HCT116 (cell line): ENCODE results near the gene FGF8. TPM values are rescaled to one million over a fixed set of nuclear protein-coding genes. Genes with fewer than 3 reads are reported as not detected.
A peak's percentile ranks its signal among the peaks of the same experiment; 100 is the strongest.

Experiments used
- ATAC-seq: fragments of 200-7000 bp; cut with Tn5 transposase; 2 replicates; pipeline ENCODE4 v1.9.1; 2020; ENCODE audit warnings: mild to moderate bottlenecking, moderate library complexity
- BruUV-seq: library from RNA; stranded (reverse); fragments of 400-500 nt; replicated peaks from 2 replicates; lab custom pipeline; 2021; lab: Mats Ljungman, UMichigan
- CTCF ChIA-PET: fragments of 300-600 bp; sonication (Branson Sonifier 250); formaldehyde crosslinking; loops from one replicate; lab custom pipeline; 2021; ENCODE audit warnings: antibody characterized with exemption; lab: Charles Lee
- POLR2A ChIA-PET: fragments of 300-600, 350-600 bp; sonication (Branson Sonifier 250); formaldehyde crosslinking; loops from one replicate; lab custom pipeline; 2021; ENCODE audit warnings: antibody characterized with exemption; lab: Charles Lee
- RAD21 ChIA-PET, 2 experiments: fragments of 300-600 bp; sonication (Branson Sonifier 250); formaldehyde crosslinking; loops; one replicate each; lab custom pipeline; 2023; ENCODE audit warnings: low total read pairs in 2 of 2; ENCODE audit not compliant: uncharacterized antibody in 2 of 2, unreplicated experiment in 2 of 2, low non-redundant PET in 1 of 2; lab: Charles Lee
- DNase-seq: peaks from one replicate; pipeline ENCODE4 v3.0.0-alpha.2; 2010; ENCODE audit warnings: low read depth, low spot score
- H2AFZ ChIP-seq: fragments of 200-600 bp; shearing (Covaris generic), sonication (generic); 2 replicates; pipeline ENCODE4 v1.6.1; 2017; ENCODE audit warnings: low read depth, mixed run types, mixed read lengths, antibody characterized with exemption, low read length; ENCODE audit not compliant: poor library complexity, severe bottlenecking
- H3K27ac ChIP-seq: 2 replicates; pipeline ENCODE4 v1.5.1; 2012; ENCODE audit warnings: low read depth, low read length
- H3K27me3 ChIP-seq: fragments of 200-600 bp; sonication (generic); 2 replicates; pipeline ENCODE4 v1.6.1; 2016; ENCODE audit warnings: mixed run types, low read length, mixed read lengths; ENCODE audit not compliant: insufficient read depth
- H3K36me3 ChIP-seq, 2 experiments: fragments of 200-500 bp in 1 of 2; fragments of 200-600 bp in 1 of 2; sonication (Bioruptor generic) in 1 of 2; sonication (generic) in 1 of 2; 2 replicates each; pipeline versions ENCODE4 v1.5.1 to v1.6.1; 2014 to 2016; ENCODE audit warnings: low read length in 2 of 2, inconsistent platforms in 1 of 2, mixed read lengths in 1 of 2, mixed run types in 1 of 2; ENCODE audit not compliant: insufficient read depth in 2 of 2, control insufficient read depth in 1 of 2
- H3K4me1 ChIP-seq, 2 experiments: fragments of 200-600 bp in 1 of 2; sonication (generic) in 1 of 2; 2 replicates each; pipeline versions ENCODE4 v1.5.1 to v1.6.1; 2012 to 2017; ENCODE audit warnings: low read length in 2 of 2, inconsistent platforms in 1 of 2, mild to moderate bottlenecking in 1 of 2, mixed read lengths in 1 of 2, mixed run types in 1 of 2, moderate library complexity in 1 of 2; ENCODE audit not compliant: insufficient read depth in 2 of 2, control insufficient read depth in 1 of 2
- H3K4me2 ChIP-seq: fragments of 200-600 bp; sonication (generic); 2 replicates; pipeline ENCODE4 v1.6.1; 2017; ENCODE audit warnings: mixed run types, low read length, mixed read lengths
- H3K4me3 ChIP-seq, 2 experiments: fragments of 200-600 bp in 1 of 2; sonication (generic) in 1 of 2; replicated peaks in 1 of 2; 2 replicates each; pipeline ENCODE4 v1.5.1; 2011 to 2016; ENCODE audit warnings: low read length in 2 of 2, control low read depth in 1 of 2, low read depth in 1 of 2, mild to moderate bottlenecking in 1 of 2, mixed read lengths in 1 of 2, mixed run types in 1 of 2
- H3K79me2 ChIP-seq: fragments of 200-600 bp; sonication (generic); 2 replicates; pipeline ENCODE4 v1.6.1; 2017; ENCODE audit warnings: mild to moderate bottlenecking, mixed run types, low read length, moderate library complexity, mixed read lengths; ENCODE audit not compliant: insufficient read depth
- H3K9ac ChIP-seq: fragments of 200-600 bp; sonication (generic); 2 replicates; pipeline ENCODE4 v1.6.1; 2016; ENCODE audit warnings: low read length, mixed read lengths
- H3K9me2 ChIP-seq: fragments of 200-600 bp; sonication (generic), shearing (Covaris generic); 2 replicates; pipeline ENCODE4 v1.6.1; 2017; ENCODE audit warnings: mixed run types, mild to moderate bottlenecking, moderate library complexity; ENCODE audit not compliant: insufficient read depth
- H3K9me3 ChIP-seq, 2 experiments: fragments of 200-500 bp in 1 of 2; fragments of 200-600 bp in 1 of 2; sonication (Bioruptor generic) in 1 of 2; sonication (generic) in 1 of 2; 2 replicates each; pipeline ENCODE4 v1.6.1; 2014 to 2017; ENCODE audit warnings: low read length in 2 of 2, mixed read lengths in 2 of 2, inconsistent platforms in 1 of 2, low read depth in 1 of 2, mild to moderate bottlenecking in 1 of 2, mixed run types in 1 of 2, moderate library complexity in 1 of 2; ENCODE audit not compliant: control insufficient read depth in 1 of 2, insufficient read depth in 1 of 2
- H4K20me1 ChIP-seq: fragments of 200-600 bp; sonication (generic), shearing (Covaris generic); 2 replicates; pipeline ENCODE4 v1.6.1; 2017; ENCODE audit warnings: mixed run types, mild to moderate bottlenecking, moderate library complexity; ENCODE audit not compliant: insufficient read depth
- ATF3 ChIP-seq: IDR thresholded peaks from 2 replicates; pipeline ENCODE4 v1.6.1; 2012
- CBX3 ChIP-seq: IDR thresholded peaks from 2 replicates; pipeline ENCODE4 v1.6.1; 2012; ENCODE audit warnings: low read depth
- CEBPB ChIP-seq: IDR thresholded peaks from 2 replicates; pipeline ENCODE4 v1.6.1; 2012; ENCODE audit warnings: low read depth
- CTCF ChIP-seq, 3 experiments: fragments of 200-600 bp in 1 of 3; sonication (generic) in 1 of 3; IDR thresholded peaks in 2 of 3; conservative IDR thresholded peaks in 1 of 3; 2 replicates each; pipeline ENCODE4 v1.5.1; 2012 to 2017; ENCODE audit warnings: low read depth in 2 of 3, low read length in 2 of 3, antibody characterized with exemption in 1 of 3, borderline replicate concordance in 1 of 3, control low read depth in 1 of 3, mild to moderate bottlenecking in 1 of 3, mixed read lengths in 1 of 3, mixed run types in 1 of 3, moderate library complexity in 1 of 3; ENCODE audit not compliant: insufficient read depth in 1 of 3
- EGR1 ChIP-seq: IDR thresholded peaks from 2 replicates; pipeline ENCODE4 v1.6.1; 2012; ENCODE audit warnings: low read depth
- ELF1 ChIP-seq: IDR thresholded peaks from 2 replicates; pipeline ENCODE4 v1.6.1; 2012; ENCODE audit warnings: low read depth, borderline replicate concordance
- EZH2 ChIP-seq: fragments of 200-600 bp; sonication (generic); IDR thresholded peaks from 2 replicates; pipeline ENCODE4 v1.6.1; 2017; ENCODE audit warnings: antibody characterized with exemption, mixed run types
- EZH2phosphoT487 ChIP-seq: fragments of 200-600 bp; IDR thresholded peaks from 2 replicates; pipeline ENCODE4 v1.6.1; 2018; ENCODE audit warnings: antibody characterized with exemption, borderline replicate concordance
- FOSL1 ChIP-seq: IDR thresholded peaks from 2 replicates; pipeline ENCODE4 v1.6.1; 2012; ENCODE audit warnings: low read depth
- SRF ChIP-seq: IDR thresholded peaks from 2 replicates; pipeline ENCODE4 v1.6.1; 2012; ENCODE audit warnings: low read depth
- ZFX ChIP-seq: fragments of 450-650 bp; IDR thresholded peaks from 2 replicates; pipeline ENCODE4 v1.6.1; 2017
- ZNF274 ChIP-seq: fragments of 200-500 bp; sonication (Bioruptor generic); IDR thresholded peaks from 2 replicates; pipeline ENCODE4 v1.6.1; 2014; ENCODE audit warnings: mild to moderate bottlenecking, low read depth, low read length, inconsistent platforms
- intact Hi-C: fragments of 100-400 bp; cut with micrococcal nuclease; formaldehyde crosslinking; loops from 2 replicates; pipeline ENCODE4 v1.10.0; 2022
- total RNA-seq: library from RNA; stranded (reverse); gene quantifications from one replicate; pipeline ENCODE4 v1.2.1, GENCODE V29; 2021; ENCODE audit not compliant: unreplicated experiment

Gene FGF8
- total RNA-seq, 1 experiment from 2014 or later, result 2.7 TPM

- ATAC-seq (no peak), DNase-seq (no peak)
- H3K27ac ChIP-seq, result no peak overlapping the region
- CTCF ChIA-PET, result no interaction called here
- no peaks in the 10 kb centered on the region for H3K9me2 ChIP-seq
- peaks cover 84% of the 10 kb centered on the region for H3K79me2 ChIP-seq
- H2AFZ ChIP-seq, result no peak overlapping the region
- no peaks in the 10 kb centered on the region for H3K27me3 ChIP-seq
- peaks cover 31% of the 10 kb centered on the region; the same call in 1 of the 2 replicates for H4K20me1 ChIP-seq
- H3K4me2 ChIP-seq, result peak overlapping the region; percentile 87
- TF ChIP-seq ATF3 (no peak), CBX3 (no peak), EGR1 (no peak)
- POLR2A ChIA-PET, result no interaction called here
- peaks cover 19 to 22% of the 10 kb centered on the region in 2 experiments; a peak in 3 of 4 replicates for H3K36me3 ChIP-seq
- intact Hi-C loops, result loop anchor here (5.0 kb wide), 1 partner anchor 34 kb away; the partner anchor contains the start of gene NPM3
- RAD21 ChIA-PET, result no interaction called here
- BruUV-seq, result no TSS peak
- peak overlapping the region; percentile 97 for H3K9ac ChIP-seq
- H3K4me1 ChIP-seq, result peaks cover 18 to 31% of the 10 kb centered on the region in 2 experiments
- H3K4me3 ChIP-seq, result peak overlapping the region; percentile 87 to 96; a peak in 3 of 4 replicates
- no peaks in the 10 kb centered on the region for H3K9me3 ChIP-seq
These were observed 40.5 kb upstream of the FGF8 start for GRCh38 chr10:101816376-101816775.

GRCh38 chr10:101814466-101815071 is 38.7 kb upstream of the FGF8 start:
- ChIA-PET CTCF (no interaction called here), RAD21 (no interaction called here)
- intact Hi-C loops, result loop anchor here (5.0 kb wide), 1 partner anchor 32 kb away; the partner anchor contains the start of gene NPM3

More at GRCh38 chr10:101814466-101815071, 38.7 kb upstream of the FGF8 start:
- ATAC-seq (no peak), DNase-seq (no peak)
- POLR2A ChIA-PET, result no interaction called here
- no peak for TF ChIP-seq ATF3
- no peak for TF ChIP-seq CEBPB
- no peak for TF ChIP-seq ZFX
- no peak for TF ChIP-seq CTCF (IDR thresholded peaks at IDR 0.05 in 2 of 3, conservative IDR thresholded peaks at IDR 0.05 in 1 of 3; ENCODE audit: borderline replicate concordance in 1 of 3, insufficient read depth in 1 of 3, low read depth in 2 of 3, low read length in 2 of 3)
- no peak for TF ChIP-seq FOSL1
- TF ChIP-seq EZH2, result no peak
- no peak for TF ChIP-seq EZH2phosphoT487
- TF ChIP-seq ZNF274, result no peak
- no peak for TF ChIP-seq ELF1
- no peak for TF ChIP-seq EGR1
- TF ChIP-seq SRF, result no peak
- H3K36me3 ChIP-seq, result peaks cover 33 to 39% of the 10 kb centered on the region in 2 experiments
- H4K20me1 ChIP-seq, result peaks cover 32% of the 10 kb centered on the region; the same call in 1 of the 2 replicates
- H3K9me2 ChIP-seq, result no peaks in the 10 kb centered on the region
- TSS peak; percentile 2 for BruUV-seq
- no peak overlapping the region for H3K4me3 ChIP-seq
- peaks cover 95% of the 10 kb centered on the region for H3K79me2 ChIP-seq
- H3K27me3 ChIP-seq, result no peaks in the 10 kb centered on the region
- H3K9me3 ChIP-seq, result no peaks in the 10 kb centered on the region
- H3K4me2 ChIP-seq, result no peak overlapping the region
- H3K9ac ChIP-seq, result no peak overlapping the region
- peaks cover 14 to 25% of the 10 kb centered on the region in 2 experiments for H3K4me1 ChIP-seq
- H3K27ac ChIP-seq, result no peak overlapping the region
- no peak overlapping the region for H2AFZ ChIP-seq
